Kidney (tissue), 14 donors: ENCODE data around the gene FYCO1. TPM values are rescaled to one million over a fixed set of nuclear protein-coding genes. Genes with fewer than 3 reads are reported as not detected.
A peak's percentile ranks its signal among the peaks of the same experiment; 100 is the strongest.

Experiments used
- DNase-seq, 5 donors: peaks; one replicate each; pipeline ENCODE4 v3.0.0-alpha.2; 2013 to 2020
- FAIRE-seq: peaks from 2 replicates; lab custom pipeline; 2012; peaks lifted over from hg19 to GRCh38; lab: Jason Lieb, UNC
- H3K27ac ChIP-seq, 2 donors: one replicate each; pipeline ENCODE4 v1.7.0; 2013; ENCODE audit warnings: low read depth in 2 of 2, low read length in 2 of 2, inconsistent platforms in 1 of 2
- H3K27me3 ChIP-seq: one replicate; pipeline ENCODE4 v1.7.1; 2013; ENCODE audit warnings: low read length, inconsistent platforms; ENCODE audit not compliant: control insufficient read depth, insufficient read depth
- H3K36me3 ChIP-seq, 3 donors: one replicate each; pipeline versions ENCODE4 v1.7.0 to v1.7.1; 2013; ENCODE audit warnings: low read length in 3 of 3, control low read depth in 1 of 3, inconsistent platforms in 1 of 3; ENCODE audit not compliant: insufficient read depth in 3 of 3, control insufficient read depth in 2 of 3
- H3K4me1 ChIP-seq, 3 donors: one replicate each; pipeline versions ENCODE4 v1.7.0 to v1.7.1; 2013; ENCODE audit warnings: low read length in 3 of 3, inconsistent platforms in 1 of 3, low read depth in 1 of 3; ENCODE audit not compliant: control insufficient read depth in 2 of 3, insufficient read depth in 2 of 3
- H3K4me3 ChIP-seq, 3 donors: one replicate each; pipeline versions ENCODE4 v1.7.0 to v1.8.1; 2013; ENCODE audit warnings: low read length in 3 of 3, control low read depth in 1 of 3, inconsistent platforms in 1 of 3
- H3K9ac ChIP-seq, 3 donors: one replicate each; pipeline versions ENCODE4 v1.7.0 to v1.7.1; 2013; ENCODE audit warnings: low read length in 3 of 3, control low read depth in 1 of 3, inconsistent platforms in 1 of 3
- H3K9me3 ChIP-seq, 3 donors: one replicate each; pipeline versions ENCODE4 v1.7.0 to v1.7.1; 2013; ENCODE audit warnings: low read length in 3 of 3, control low read depth in 1 of 3, inconsistent platforms in 1 of 3; ENCODE audit not compliant: control insufficient read depth in 2 of 3, insufficient read depth in 1 of 3
- intact Hi-C: fragments of 100-400 bp; cut with DNase I; formaldehyde crosslinking; loops from one replicate; pipeline ENCODE4 v1.11.1; 2022
- polyA plus RNA-seq: library from polyadenylated mRNA; stranded (reverse); fragments of 350-450 nt; fragmentation: Illumina TruSeq; extraction: RNeasy Lipid Tissue Mini Kit (QIAGEN cat#74804); gene quantifications from one replicate; pipeline ENCODE4 v1.2.3, GENCODE V29; 2014; ENCODE audit warnings: low read depth, low replicate concordance; ENCODE audit not compliant: insufficient read depth
- total RNA-seq: library from RNA; stranded (reverse); fragmentation: NEBNext Ultra II Directional; extraction: Animal tissue kit (Norgen Biotek cat#: 25700); gene quantifications from one replicate; pipeline ENCODE4 v1.2.1, GENCODE V29; 2021
- TF ChIP-seq, protein P1 (sequence below): IDR thresholded peaks from 3 replicates; pipeline ENCODE4 v1.5.1; 2012; ENCODE audit warnings: mild to moderate bottlenecking, moderate library complexity, borderline replicate concordance; ENCODE audit not compliant: insufficient read depth; ENCODE audit errors: extremely low read depth
- donor health status: control.
- donor health status: control.
- donor health status: control.
- donor health status: control.
- donor health status: control.
- donor health status: DM: yes; HTN: yes; CAD: no.
- donor health status: Normal renal cell carcinoma (clear cell type).

FYCO1 gene
- total and polyA plus RNA-seq, 2 donors from 2014 or later: 11.1 to 39.1 TPM

- peak overlapping the region; percentile 71 to 93 (median 89) for H3K4me3 ChIP-seq
- H3K36me3 ChIP-seq: no peaks in the 10 kb centered on the region
- TF ChIP-seq, protein P1, sequence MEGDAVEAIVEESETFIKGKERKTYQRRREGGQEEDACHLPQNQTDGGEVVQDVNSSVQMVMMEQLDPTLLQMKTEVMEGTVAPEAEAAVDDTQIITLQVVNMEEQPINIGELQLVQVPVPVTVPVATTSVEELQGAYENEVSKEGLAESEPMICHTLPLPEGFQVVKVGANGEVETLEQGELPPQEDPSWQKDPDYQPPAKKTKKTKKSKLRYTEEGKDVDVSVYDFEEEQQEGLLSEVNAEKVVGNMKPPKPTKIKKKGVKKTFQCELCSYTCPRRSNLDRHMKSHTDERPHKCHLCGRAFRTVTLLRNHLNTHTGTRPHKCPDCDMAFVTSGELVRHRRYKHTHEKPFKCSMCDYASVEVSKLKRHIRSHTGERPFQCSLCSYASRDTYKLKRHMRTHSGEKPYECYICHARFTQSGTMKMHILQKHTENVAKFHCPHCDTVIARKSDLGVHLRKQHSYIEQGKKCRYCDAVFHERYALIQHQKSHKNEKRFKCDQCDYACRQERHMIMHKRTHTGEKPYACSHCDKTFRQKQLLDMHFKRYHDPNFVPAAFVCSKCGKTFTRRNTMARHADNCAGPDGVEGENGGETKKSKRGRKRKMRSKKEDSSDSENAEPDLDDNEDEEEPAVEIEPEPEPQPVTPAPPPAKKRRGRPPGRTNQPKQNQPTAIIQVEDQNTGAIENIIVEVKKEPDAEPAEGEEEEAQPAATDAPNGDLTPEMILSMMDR: no peak
- peaks cover 0 to 8% (median 4%) of the 10 kb centered on the region in 3 donors for H3K4me1 ChIP-seq
- no peaks in the 10 kb centered on the region for H3K27me3 ChIP-seq
- peak overlapping the region; percentile 75 to 86 for H3K27ac ChIP-seq
- intact Hi-C loops: no loop called here
- H3K9me3 ChIP-seq: no peaks in the 10 kb centered on the region
- DNase-seq: peak in 3 of 5 donors; percentile 28 to 64 (median 51)
- FAIRE-seq: no peak
- H3K9ac ChIP-seq: peak overlapping the region; percentile 44 to 93 (median 88)
These were observed 997 bp downstream of the FYCO1 start for GRCh38 chr3:45994419-45995235.

GRCh38 chr3:45993421-45994027, 2.1 kb downstream of the FYCO1 start:
- intact Hi-C loops: no loop called here
- TF ChIP-seq, protein P1: no peak
- Histone ChIP-seq H3K4me1 (peaks cover 0 to 11% (median 8%) of the 10 kb centered on the region in 3 donors), H3K36me3 (no peaks in the 10 kb centered on the region), H3K27ac (no peak overlapping the region), H3K9ac (no peak overlapping the region), H3K4me3 (no peak overlapping the region), H3K27me3 (no peaks in the 10 kb centered on the region), H3K9me3 (no peaks in the 10 kb centered on the region)
- no peak for DNase-seq
- FAIRE-seq: no peak

DNA sequence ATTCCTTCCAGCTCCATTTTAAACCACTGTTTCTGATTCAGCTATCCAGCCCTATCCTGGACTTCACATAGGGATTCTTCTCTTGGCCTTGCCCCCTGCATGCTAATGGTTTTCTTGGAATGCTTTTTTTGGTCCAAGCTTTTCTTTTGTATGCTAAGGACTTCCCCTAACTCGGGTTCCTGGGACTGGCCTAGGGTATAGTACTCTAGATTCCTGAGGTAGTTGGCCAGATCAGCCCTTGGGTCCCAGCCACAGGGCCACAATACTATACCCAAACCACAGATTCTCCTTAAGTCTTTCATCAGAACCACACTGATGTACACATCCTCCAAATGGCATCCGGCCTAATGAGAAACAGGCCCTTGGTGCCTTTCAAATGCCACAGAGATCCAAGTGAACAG, 2.8 kb downstream of the FYCO1 start:
- TF ChIP-seq, protein P1: no peak
- intact Hi-C loops: no loop called here
- H3K27me3 ChIP-seq: no peaks in the 10 kb centered on the region
- no peaks in the 10 kb centered on the region for H3K9me3 ChIP-seq
- FAIRE-seq: no peak
- H3K27ac ChIP-seq: no peak overlapping the region
- no peak for DNase-seq
- H3K4me1 ChIP-seq: peaks cover 0 to 17% (median 15%) of the 10 kb centered on the region in 3 donors
- H3K9ac ChIP-seq: no peak overlapping the region
- no peak overlapping the region for H3K4me3 ChIP-seq
- no peaks in the 10 kb centered on the region for H3K36me3 ChIP-seq
